GM18508 (cell line): Measurements from ENCODE around the gene KRTAP10-8.
"Not testable (repeated sequence)": the region's sequence is repeated elsewhere in the genome, so short reads cannot be mapped to it uniquely, and the experiment has no call there.

ENCODE experiments used
- ATAC-seq: cut with Tn5 transposase; IDR thresholded peaks from one replicate; pipeline ENCODE4 v1.9.1; 2021; ENCODE audit warnings: moderate number of reproducible peaks; ENCODE audit not compliant: insufficient read depth, unreplicated experiment

KRTAP10-8 gene

DNA sequence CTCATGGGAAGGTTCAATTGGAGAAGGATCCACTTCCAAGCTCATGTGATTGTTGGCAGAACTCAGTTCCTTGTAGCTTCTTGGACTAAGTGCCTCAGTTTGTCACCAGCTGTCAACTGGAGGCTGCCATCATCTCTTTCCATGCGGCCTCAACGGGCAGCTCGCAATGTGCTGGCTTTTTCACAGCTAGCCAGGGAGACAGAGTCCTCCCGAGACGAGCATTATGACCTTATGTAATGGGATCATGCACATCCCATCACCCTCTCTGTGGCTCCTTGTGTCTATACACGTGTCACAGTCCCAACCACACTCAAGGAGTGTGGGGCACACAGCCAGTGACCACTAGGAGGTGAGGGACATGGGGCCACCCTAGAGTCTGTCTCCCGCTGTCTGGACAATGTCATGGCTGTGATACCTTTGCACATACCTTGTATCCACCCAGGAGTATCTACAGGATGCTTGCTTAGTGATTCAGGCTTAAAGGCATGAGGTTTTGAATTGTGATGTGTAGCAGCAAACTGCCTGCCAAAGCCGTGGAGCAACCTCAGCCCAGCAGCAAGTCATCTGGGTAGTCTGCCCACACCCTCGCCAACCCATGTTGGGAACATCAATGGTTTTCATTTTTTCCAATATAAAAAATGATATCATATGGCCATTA lies 15.7 kb upstream of the KRTAP10-8 start:
- no peak for ATAC-seq

DNA sequence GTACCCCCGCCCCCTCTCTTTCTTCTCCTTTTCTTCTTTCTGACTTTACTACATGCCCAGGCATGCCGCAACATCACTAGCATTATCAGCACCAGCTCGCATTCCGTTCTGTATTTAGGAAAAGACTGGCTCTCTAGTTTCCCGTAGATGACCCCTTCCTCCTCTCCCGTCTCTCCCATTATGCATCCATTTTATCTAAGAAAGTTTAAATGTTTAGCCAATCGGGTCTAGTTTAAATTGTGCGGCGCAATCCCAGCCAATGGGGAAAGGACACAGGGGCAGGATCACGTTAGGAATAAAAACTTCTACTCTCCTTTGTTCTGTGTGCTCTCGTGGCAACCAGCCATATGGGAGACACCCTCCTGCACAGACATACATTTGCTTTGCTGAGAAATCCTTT lies 13.8 kb upstream of the KRTAP10-8 start:
- no peak for ATAC-seq

DNA sequence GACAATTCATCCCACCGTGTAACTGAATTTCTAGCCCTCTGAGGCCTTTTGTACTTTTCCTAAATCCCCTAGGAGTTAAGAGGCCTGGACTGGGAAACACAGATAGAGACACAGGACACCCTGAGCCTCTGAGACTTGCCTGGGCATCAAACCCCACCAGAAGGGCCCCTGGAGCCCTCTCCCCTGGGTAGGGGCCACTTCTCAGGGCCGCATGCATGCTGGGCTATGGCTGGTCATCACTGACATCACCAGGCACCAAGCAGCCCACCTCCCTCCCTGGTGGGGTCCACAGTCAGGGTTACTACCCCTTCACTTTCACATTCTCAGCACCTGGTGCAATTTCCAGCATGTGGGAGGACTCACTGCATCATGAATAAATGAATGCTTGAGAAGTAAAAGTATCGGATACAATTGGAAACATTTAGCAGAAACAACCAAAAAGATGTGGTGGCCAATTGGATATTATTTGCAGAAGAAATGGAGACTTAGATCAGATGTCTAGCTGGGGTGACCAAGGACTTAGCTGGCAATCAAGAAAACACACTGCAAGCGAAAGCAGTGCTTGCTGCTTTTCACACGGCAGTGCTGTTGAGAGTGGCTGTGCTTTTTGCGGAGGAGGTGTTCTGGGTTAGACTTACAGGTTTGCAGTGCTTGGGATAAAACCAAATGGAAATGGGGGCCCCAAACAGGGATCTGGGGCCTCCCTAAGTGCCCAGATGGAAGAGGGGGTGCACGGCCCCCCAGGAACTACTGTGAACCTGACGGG lies 12.4 kb upstream of the KRTAP10-8 start:
- ATAC-seq, result no peak

DNA sequence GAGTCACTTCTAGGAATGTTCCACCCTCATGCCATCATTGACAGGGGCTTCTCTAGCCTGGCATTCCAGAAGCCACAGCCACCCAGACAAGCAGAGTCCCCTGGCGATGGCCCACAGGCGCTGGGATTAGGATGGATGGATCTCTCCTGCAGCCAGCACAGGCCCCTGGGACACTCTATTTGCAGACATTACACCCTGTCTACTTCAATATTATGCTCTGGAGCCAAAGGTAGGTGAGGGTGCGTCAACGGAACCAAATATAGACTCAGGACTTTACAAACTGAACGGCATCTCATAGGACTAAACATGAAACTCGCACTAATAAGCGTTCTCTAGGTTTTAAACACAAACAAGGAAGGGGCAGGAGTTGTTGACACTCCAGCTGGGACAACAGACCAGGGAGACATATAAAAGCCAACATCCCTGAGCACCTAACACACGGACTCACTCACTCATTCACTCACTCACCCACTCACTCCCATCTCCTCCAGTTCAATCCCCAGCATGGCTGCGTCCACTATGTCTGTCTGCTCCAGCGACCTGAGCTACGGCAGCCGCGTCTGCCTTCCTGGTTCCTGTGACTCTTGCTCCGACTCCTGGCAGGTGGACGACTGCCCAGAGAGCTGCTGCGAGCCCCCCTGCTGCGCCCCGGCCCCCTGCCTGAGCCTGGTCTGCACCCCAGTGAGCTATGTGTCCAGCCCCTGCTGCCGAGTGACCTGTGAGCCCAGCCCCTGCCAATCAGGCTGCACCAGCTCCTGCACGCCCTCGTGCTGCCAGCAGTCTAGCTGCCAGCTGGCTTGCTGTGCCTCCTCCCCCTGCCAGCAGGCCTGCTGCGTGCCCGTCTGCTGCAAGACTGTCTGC lies 11.5 kb upstream of the KRTAP10-8 start, which contains the start of gene KRTAP10-7:
Gene KRTAP10-7 (plus strand): TSS at position 480 of the 861 bp plus-strand sequence. CDS start 25 bp downstream, at position 505.
- ATAC-seq, result not testable (repeated sequence)

DNA sequence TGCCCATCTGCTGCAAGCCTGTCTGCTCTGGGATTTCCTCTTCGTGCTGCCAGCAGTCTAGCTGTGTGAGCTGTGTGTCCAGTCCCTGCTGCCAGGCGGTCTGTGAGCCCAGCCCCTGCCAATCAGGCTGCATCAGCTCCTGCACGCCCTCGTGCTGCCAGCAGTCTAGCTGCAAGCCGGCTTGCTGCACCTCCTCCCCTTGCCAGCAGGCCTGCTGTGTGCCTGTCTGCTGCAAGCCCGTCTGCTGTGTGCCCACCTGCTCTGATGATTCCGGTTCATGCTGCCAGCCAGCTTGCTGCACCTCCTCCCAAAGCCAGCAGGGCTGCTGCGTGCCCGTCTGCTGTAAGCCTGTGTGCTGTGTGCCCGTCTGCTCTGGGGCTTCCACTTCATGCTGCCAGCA lies 10.8 kb upstream of the KRTAP10-8 start:
- ATAC-seq, result not testable (repeated sequence)

DNA sequence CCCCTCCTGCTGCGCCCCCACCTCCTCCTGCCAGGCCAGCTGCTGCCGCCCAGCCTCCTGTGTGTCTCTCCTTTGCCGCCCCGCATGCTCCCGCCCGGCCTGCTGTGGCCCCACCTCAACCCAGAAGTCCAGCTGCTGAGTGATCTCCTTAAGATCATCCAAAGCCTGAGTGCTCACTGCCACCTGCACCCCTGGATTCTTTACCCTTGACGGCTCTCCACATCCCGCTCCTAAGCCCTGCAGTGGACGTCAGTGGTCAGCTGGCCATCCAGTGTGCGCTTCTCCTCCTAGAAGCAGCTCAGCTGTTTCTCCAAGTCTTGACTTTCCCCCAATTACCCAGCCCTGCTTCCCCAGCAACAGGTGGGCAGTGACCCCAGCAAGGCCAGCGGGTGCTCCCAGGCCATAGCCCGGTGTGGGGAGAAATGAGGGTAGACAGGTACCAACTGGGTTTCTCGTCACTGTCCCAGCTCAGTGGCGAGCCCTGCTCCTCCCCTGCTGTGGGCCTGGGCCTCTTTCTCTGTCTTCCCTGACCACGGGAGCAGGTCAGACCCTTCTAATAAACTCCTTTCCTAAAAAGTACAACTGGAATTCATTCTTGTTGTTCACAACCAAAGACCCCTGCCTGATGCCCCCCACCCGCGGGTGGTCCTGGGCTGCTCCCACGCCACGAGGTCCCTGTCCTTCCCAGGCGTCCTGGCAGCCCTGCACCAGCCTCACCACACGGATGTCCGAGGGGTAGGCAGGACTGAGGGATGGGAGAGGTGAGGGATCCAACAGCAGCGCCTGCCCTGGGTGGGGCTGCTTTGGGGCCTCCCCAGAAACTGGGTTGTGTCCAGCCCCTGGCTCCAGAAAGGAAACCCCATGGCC lies 10.1 kb upstream of the KRTAP10-8 start:
- ATAC-seq, result no peak

DNA sequence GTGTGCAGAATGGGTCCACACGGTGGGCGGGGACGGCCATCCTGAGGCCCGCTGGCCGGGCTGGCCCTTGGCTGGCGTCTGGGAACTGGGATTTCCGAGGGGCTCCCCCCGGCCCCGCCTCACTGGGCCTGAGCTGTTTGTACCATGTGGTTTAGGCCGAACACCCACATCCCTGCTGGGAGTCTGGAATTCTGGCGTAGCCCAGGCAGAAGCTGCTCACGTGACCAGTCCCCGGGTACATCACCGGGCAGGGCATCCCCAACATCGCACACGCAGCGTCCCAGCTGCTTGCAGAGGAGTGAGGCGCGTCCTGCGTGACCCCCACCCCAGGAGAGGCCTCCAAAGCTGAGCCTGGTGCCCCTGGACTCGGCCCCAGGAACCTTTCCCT lies 9.4 kb upstream of the KRTAP10-8 start:
- no peak for ATAC-seq

DNA sequence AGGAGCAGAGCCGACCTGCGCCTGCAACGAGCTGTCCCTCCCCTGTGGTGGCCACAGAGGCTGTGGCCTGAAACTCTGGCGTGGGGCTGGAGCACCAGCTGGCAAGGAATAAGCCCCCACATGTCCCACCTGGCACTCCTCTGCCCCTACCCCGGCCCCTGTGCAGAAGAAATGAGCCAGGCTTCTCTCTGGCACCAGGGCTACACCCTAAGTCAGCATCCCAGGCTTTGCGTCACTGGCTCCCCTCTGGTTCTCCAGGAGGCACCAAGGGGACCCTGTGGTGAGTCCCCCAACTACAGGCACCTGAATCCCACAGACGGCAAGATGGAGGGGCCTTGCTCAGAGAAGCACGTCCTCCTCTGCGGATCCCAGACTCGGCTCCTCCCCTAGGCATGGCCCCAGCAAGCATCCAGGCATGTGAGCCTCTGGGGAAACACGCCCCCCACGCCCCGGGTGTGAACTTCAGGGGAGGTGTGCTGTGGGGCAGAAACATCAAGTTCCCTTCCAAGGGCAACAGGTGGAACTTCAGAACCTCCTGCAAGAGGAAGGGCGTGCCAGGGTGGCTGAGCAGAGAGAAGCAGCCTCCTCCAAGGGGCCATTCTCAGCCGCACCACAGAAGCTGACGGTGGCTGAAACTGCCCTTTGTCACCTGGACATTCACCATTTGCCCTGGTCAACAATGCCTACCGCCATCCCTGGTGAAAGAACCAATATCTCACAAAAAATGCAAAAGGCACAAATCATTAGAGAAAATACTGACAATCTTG lies 8.6 kb upstream of the KRTAP10-8 start:
- ATAC-seq, result no peak

DNA sequence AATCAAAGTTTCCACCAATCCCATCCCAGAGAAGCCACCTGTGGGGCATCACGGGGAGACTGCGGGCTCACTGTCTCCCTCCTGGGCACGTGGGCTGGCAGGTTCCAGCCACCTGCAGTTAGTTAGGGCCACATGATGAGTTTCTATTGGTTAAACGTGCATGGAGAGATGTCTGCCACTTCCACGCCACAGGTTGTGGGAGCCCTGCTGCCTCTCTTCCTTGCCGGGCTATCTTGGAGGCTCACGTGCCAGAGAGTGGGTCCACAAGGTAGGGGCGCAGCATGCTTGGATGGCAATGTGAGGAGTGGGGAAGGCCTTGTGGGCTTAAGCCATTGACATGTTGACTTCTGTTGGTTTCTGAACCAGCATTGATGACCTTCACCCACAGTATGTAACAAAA lies 8.0 kb upstream of the KRTAP10-8 start:
- ATAC-seq, result no peak

DNA sequence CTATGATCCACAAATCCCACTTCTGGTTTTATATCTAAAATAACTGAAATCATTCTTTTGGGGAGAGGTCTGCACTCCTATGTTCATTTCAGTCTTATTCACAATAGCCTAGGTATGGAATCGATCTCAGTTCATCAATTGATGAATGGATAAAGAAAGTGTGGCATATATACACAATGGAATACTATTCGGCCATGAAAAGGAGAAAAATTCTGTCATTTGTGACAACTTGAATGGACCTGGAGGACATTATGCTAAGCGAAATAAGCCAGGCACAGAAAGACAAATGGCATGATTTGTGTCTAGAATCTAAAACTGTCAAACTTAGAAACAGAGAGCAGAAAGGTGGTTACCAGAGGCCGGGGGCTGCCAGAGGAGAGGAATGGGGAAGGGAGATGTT lies 5.4 kb upstream of the KRTAP10-8 start:
- no peak for ATAC-seq

DNA sequence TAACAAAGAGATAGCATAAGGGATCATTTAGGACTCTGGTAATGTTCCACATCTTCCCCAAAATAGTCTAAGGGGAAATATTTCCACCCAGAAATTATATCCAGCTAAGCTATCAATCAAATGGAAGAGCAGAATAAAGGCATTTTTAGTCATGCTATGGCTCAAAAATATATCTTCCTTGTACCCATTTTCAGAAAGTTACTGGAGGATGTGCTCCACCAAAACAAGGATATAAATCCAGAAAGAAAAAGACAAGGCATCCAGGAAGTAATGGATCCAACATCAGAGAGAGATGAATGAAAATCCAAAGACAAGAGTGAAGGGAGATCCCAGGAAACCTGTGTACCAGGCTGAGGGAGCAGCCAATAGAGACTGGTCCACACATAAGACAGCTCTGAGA lies 2.7 kb upstream of the KRTAP10-8 start:
- no peak for ATAC-seq

DNA sequence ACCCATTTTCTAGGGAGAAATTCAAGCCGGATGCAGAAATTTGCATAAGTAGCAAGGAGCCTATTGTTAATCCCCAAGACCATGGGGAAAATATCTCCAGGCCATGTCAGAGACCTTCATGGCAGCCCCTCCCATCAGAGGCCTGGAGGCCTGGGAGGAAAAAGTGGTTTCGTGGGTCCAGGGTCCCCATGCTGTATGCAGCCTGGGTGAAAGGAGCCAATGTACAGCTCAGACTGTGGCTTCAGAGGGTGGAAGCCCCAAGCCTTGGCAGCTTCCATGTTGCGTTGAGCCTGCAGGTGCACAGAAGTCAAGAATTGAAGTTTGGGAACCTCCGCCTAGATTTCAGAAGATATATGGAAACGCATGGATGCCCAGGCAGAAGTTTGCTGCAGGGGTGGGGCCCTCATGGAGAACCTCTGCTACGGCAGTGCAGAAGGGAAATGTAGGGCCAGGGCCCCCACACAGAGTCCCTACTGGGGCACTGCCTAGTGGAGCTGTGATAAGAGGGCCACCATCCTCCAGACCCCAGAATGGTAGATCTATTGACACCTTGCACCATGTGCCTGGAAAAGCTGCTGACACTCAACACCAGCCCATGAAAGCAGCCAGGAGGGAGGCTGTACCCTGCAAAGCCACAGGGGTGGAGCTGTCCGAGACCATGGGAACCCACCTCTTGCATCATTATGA lies 1.6 kb upstream of the KRTAP10-8 start:
- ATAC-seq, result not testable (repeated sequence)

DNA sequence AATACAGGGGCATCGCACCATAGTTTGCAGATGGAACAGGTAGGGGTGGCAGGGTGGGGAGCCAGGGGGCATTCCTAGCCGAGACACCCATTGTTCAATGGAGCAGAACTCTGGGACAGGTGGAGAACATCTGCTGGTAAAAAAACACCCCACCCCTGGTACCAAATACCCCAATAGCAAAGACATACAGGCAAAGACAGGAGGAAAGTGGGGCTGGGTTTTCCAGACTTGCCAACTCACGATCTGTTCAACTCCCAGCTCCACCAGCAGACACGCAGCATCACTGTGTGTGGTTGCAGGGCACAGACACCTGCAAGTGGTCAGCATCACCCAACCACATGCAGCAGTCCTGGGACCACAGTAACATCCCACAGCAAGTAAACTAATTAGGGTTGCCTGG lies 328 bp upstream of the KRTAP10-8 start:
- ATAC-seq, result no peak

DNA sequence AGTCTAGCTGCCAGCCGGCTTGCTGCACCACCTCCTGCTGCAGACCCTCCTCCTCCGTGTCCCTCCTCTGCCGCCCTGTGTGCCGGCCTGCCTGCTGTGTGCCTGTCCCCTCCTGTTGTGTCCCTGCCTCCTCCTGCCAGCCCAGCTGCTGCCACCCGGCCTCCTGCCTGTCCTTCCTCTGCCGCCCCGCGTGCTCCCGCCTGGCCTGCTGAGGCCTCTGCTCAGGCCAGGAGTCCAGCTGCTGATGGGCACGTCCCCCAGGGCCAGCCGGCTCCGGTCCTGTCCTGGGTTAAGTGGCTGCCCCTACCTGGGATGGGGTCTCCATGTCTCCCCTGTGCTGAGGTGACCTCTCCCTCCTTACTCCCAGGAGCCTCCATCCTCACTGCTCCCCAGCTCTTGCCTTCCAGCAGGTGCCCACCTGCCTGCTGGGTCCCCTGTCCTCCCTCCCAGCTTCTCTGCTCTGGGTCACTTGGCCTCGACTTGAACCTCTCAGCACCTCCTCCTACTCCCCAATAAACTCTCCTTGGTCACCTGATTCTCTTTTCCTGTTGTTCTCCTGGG lies 870 bp downstream of the KRTAP10-8 start:
- no peak for ATAC-seq

DNA sequence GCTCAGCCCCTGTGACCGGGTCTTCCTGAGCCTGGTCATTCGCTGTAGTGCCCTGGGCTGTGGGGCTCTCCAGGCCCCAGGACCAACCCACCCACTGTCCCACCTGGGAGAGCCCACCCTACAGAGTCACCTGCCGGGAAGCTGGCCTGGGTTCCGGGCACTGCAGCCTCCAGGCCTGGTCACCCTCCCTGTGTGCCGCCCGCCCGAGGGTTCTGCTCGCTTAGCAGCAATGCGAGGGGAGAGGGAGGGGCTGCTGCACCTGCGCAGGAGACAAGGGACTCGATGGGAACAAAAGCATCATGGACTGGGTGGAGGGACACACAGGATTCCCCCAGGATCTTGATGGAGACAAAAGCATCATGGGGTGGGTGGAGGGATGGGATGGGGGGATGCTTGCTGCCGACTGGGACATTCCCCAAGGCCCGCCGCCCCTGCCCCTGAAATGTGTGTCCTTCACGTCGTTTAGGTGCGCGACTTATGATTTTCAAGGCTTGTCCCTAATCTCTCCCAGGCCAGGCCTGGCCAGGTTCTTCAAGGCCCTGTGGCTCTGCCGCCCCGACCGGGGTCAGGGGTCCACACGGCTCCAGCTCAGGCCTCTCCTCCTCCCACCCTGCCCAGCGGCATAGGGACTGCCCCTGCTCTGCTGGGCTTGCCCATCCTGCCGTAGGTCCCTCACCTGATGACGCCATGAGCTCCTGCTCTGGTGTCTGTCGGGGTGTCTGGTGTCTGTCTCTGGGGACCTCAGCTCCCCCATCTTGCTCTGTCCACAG lies 1.7 kb downstream of the KRTAP10-8 start:
- ATAC-seq, result no peak

DNA sequence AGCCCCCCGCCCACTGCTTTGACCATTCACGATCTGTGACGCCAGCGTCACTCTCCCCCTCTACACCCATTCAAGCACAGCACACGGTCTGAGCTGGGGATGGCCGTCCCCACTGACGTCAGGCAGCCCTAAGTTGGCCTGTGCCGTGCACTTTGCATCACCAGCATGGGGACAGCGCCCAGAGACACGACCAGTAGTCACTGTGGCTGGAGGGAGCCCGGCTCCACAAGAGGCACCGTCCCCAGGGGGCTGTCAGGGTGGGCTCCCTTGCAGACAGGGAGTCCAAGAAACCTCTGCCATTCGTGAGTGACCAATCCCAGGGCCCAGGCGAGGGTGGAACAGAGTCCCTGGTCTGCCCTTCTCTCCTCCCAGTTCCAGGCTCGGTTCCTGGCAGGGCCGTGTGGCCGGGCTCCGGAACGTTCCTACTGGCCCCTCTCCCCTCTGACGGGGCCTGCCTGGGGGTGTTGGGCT lies 2.3 kb downstream of the KRTAP10-8 start:
- no peak for ATAC-seq

DNA sequence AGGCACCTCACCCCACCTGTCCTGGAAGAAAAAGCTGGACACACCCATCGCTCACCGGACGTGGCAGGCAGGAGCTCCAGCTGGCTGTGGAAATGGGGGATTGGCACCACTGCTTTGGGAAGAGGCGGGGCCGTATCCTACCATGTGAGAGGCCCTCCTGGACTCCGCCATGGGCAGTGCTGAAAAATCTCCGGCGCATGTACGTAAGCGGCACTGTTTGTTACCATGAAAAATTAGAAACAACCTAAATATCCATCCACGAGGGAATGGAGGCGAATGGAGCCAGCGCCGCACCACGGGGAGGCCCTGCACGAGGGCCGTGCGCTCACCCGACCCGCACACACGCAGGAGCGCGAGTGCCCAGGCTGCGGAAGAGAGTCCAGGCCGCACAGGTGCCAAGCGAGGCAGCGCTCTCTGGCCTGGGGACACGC lies 3.1 kb downstream of the KRTAP10-8 start:
- no peak for ATAC-seq

DNA sequence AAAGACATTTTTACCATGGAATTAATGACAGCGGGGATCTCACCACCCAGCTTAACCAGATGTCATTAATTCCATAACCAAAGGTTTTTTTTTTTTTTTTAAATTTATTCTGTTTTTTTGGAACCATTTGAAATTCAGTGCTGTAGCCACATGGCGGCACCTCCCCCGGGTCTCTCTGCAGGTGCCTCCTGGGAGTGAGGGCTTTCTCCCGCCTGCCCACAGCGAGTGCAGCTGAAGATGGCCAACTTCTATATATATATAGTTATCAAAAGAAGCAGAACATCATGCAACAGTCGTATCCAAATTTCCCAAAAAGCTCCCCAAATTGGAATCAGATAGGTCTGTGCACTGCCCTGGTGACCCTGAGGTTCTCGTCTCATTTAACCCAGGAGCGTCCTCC lies 3.6 kb downstream of the KRTAP10-8 start:
- no peak for ATAC-seq
